ENCODE results near the gene LILRB3.
"Not testable (repeated sequence)": the region's sequence is repeated elsewhere in the genome, so short reads cannot be mapped to it uniquely, and the experiment has no call there.

DNA sequence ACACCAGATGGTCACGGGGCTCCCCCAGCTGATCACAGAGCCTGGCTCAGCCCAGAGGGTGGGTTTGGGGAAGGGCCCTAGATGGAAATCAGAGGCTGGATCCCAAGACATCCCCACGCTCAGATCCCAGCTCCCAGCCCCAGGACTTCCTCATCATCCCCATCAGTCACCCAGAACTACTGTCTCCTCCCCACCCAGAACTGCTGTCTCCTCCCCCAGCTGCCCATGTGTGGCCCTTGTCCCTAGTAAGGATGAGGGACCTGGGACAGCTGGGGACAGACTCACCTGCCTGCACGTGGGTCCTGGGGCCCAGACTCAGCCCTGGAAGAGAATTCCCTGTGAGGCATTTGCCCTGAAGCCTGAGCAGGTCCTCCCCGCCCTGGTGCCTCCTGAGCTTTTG, 19.4 kb upstream of the LILRB3 start:
- TF ChIP-seq, protein P1, sequence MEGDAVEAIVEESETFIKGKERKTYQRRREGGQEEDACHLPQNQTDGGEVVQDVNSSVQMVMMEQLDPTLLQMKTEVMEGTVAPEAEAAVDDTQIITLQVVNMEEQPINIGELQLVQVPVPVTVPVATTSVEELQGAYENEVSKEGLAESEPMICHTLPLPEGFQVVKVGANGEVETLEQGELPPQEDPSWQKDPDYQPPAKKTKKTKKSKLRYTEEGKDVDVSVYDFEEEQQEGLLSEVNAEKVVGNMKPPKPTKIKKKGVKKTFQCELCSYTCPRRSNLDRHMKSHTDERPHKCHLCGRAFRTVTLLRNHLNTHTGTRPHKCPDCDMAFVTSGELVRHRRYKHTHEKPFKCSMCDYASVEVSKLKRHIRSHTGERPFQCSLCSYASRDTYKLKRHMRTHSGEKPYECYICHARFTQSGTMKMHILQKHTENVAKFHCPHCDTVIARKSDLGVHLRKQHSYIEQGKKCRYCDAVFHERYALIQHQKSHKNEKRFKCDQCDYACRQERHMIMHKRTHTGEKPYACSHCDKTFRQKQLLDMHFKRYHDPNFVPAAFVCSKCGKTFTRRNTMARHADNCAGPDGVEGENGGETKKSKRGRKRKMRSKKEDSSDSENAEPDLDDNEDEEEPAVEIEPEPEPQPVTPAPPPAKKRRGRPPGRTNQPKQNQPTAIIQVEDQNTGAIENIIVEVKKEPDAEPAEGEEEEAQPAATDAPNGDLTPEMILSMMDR (IDR thresholded peaks at IDR 0.05; ENCODE audit: low read depth, low read length), result not testable (repeated sequence)
- not testable (repeated sequence) for TF ChIP-seq POLR2A (IDR thresholded peaks at IDR 0.05; ENCODE audit: extremely low read depth, insufficient read length)

All from NB4 (cell line).